IPS-NIHi7 (cell line): ENCODE results near the gene ARSG.
"Not testable (repeated sequence)": the region's sequence is repeated elsewhere in the genome, so short reads cannot be mapped to it uniquely, and the experiment has no call there.

Source experiments
- DNase-seq: peaks from one replicate; pipeline ENCODE4 v3.0.0; 2012; ENCODE audit warnings: mixed read lengths; ENCODE audit errors: extremely low spot score

Gene ARSG

DNA sequence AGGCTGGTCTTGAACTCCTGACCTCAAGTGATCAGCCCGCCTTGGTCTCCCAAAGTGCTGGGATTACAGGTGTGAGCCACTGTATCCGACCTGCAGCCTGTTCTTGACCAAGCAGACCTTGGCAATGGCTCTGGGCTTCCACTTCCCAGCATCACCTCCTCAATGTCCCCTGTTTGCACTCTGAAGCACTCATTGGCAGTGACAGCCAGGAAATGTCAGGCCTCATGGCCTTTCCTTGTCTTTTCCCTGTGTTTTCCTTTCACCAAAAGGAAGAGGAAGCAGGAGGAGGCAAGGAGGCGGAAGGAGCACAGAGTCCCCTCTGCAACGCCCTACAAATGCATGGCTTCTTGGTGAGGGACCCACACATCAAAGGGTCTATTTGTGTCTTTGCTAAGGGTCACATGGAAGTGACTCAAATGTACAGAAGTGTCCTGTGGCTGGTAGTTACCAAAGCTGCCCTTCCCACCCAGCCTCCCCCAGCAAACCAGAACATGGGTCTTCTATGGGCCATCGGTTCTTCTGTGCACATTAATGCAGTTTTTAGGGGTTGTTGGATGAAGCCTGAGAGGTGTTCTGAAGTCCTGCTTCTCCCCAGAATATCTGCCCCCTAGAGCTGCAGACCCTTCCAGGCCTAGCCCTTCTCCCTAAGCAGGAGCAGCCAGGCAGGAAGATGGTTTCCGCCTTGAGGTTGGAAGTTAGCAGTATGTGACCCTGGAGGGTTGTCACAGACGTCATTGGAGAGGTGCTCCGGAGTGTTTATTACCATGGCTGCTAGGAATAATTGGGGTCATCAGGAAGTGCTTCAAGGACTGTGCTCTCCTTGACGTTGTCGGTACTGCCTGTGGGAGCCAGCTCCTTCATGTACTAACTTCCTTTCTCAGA, 105.2 kb downstream of the ARSG start:
- DNase-seq, result no peak

GRCh38 chr17:68397108-68397536, 105.8 kb downstream of the ARSG start:
- no peak for DNase-seq

- DNase-seq, result peak; percentile 95
Measured at GRCh38 chr17:68398691-68399637, 107.7 kb downstream of the ARSG start.

DNA sequence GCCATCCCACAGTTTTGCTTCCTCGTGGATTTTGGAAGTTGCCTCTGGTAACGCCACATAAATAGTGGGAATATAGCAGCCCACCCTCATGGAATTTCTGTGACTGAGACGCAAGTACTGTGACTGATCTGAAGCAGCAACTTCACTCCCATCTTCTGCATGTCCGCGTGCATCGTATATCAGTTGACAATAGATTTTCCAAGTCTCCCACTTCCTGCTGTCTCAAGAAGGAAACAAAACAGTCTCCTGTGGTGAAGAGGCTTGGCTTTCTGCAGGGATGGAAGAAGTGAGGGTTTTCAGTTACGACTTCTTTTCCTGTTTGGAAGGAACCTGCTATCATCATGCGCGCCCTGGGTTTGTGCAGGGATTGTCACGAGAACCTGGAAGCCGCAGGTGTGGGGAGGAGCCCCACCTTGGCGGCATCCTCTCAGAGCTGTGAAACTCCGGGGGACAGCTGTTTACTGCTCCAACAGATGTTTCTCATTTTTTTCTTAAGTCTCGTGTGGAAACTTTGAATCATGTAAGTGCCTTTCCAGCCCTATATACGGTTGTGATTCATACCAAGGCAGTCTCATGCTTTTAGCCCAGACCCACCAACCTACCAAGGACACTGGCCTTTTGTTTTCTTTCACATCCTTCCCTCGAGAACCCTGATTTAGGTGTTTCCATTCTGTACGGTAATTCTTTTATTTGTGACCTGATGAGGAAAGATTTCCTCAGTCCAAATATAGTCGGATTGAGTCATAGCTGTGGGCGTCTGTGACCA, 108.5 kb downstream of the ARSG start:
- DNase-seq, result no peak

DNA sequence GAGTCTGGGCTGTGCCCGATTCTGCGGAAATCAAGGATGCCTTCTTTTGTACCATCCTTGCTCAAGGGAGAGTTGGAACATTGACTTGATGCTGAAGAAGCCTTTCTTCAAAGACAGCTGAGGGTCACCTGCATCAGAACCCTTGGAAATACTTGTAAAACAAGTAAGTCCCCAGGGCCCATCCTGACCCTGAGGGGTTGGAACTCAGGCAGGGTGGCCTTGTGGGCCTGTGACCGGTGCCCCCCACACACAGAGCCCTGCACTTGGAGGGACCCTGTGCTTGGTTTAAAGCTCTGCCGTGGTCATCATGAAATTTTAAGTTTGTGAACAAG, 109.1 kb downstream of the ARSG start:
- no peak for DNase-seq

- DNase-seq, result no peak
Measured at GRCh38 chr17:68401288-68401687, 110.0 kb downstream of the ARSG start.

DNA sequence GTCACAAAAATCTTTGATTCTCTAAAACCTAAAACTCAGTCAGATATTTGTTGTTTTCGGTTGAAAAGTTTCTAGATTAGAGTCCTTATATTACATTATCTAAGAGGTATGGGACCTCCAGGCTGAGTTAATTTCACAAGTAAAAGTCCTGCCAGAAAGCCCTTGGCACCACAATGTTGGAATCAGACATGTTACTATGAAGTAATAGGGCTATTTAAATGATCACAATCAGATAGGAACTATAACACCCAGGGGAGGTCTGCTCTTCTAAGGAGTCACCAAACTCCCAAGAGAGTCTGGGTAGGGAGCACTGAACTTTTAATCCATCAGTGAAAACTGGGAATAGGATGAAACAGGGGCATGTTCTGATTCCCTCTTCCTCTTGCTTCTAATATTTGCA, 111.8 kb downstream of the ARSG start:
- no peak for DNase-seq

DNA sequence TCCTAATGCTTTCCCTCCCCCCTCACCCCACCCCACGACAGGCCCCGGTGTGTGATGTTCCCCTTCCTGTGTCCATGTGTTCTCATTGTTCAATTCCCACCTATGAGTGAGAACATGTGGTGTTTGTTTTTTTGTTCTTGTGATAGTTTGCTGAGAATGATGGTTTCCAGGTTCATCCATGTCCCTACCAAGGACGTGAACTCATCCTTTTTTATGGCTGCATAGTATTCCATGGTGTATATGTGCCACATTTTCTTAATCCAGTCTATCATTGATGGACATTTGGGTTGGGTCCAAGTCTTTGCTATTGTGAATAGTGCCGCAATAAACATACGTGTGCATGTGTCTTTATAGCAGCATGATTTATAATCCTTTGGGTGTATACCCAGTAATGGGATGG, 112.5 kb downstream of the ARSG start:
- DNase-seq, result not testable (repeated sequence)

GRCh38 chr17:68407656-68408055, 116.4 kb downstream of the ARSG start:
- not testable (repeated sequence) for DNase-seq

DNA sequence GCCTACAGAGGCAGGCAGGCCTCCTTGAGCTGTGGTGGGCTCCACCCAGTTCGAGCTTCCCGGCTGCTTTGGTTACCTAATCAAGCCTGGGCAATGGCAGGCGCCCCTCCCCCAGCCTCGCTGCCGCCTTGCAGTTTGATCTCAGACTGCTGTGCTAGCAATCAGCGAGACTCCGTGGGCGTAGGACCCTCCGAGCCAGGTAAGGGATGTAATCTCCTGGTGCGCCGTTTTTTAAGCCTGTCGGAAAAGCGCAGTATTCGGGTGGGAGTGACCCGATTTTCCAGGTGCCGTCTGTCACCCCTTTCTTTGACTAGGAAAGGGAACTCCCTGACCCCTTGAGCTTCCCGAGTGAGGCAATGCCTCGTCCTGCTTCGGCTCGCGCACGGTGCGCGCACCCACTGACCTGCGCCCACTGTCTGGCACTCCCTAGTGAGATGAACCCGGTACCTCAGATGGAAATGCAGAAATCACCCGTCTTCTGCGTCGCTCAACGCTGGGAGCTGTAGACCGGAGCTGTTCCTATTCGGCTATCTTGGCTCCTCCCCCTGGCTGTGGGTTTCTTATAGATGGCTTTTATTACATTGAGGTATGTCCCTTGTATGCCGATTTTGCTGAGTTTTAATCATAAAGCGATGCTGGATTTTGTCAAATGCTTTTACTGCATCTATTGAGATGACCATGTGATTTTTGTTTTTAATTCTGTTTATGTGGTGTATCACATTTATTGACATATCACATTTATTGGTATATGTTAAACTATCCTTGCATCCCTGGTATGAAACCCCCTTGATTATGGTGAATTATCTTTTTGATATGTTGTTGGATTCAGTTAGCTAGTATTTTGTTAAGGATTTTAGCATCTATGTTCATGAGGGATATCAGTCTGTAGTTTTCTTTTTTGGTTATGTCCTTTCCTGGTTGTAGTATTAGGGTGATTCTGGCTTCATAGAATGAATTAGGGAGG, 122.6 kb downstream of the ARSG start:
- DNase-seq, result not testable (repeated sequence)

DNA sequence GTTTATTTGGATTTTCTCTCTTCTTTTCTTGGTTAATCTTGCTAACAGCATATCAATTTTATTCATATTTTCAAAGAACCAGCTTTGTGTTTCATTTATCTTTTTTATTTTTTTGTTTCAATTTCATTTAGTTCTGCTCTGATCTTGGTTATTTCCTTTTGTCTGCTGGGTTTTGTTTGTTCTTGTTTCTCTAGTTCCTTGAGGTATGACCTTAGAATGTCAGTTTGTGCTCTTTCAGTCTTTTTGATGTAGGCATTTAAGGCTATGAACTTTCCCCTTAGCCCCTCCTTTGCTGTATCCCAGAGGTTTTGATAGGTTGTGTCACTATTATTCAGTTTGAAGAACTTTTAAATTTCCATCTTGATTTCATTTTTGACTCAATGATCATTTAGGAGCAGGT, 123.6 kb downstream of the ARSG start:
- DNase-seq, result not testable (repeated sequence)

- DNase-seq, result no peak
Measured at GRCh38 chr17:68417317-68417716, 126.0 kb downstream of the ARSG start.

- no peak for DNase-seq
Measured at GRCh38 chr17:68418876-68419275, 127.6 kb downstream of the ARSG start.

DNA sequence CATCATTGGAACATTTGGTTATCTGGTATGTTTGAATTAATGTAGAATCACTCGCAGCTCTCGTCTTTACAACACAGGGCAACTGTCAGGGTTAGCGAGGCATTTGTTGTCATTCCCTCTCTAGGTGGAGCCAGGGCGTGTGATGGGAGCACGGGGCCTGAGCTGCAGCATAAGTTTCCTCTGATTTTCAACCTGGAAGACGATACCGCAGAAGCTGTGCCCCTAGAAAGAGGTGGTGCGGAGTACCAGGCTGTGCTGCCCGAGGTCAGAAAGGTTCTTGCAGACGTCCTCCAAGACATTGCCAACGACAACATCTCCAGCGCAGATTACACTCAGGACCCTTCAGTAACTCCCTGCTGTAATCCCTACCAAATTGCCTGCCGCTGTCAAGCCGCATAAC, 128.8 kb downstream of the ARSG start:
- no peak for DNase-seq

DNA sequence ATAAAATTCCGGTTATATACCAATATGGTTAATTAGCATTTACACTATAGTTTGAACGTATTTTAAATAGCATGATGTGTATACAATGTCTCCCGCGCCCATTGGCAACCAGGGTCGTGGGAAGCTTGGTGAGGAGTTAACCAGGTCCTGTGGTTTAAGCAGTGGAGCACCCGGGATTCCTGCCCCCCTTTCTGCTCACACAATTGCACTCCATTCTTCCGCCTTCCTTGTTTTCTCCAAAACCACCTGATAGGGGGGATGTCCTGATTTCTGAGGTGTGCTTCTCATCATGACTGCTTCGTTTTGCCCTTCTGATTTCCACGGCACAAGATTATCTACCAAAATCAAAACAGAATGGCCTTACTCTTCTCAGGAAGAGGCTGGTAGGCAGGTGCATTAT, 130.2 kb downstream of the ARSG start:
- DNase-seq, result no peak

- DNase-seq, result no peak
Measured at GRCh38 chr17:68422821-68423220, 131.5 kb downstream of the ARSG start.

GRCh38 chr17:68423251-68423650, 132.0 kb downstream of the ARSG start:
- no peak for DNase-seq

DNA sequence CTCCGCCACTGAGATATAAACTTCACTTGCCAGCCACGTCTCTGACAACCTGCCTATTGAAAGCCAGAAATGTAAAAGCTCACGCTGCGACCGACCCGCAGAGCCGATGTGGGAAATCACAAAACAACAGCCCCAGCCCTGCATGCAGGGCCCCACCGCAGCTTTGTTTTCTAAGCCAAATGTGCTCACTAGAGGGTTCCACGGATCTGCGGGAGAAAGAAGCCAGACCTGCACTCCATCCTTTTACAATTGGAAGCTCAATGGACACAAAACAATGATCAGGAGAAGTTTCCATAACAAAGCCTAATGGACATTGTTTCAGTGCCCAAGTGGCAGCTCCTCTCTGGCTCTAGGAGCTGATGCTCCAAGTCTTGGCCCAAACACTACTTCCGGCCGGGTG, 132.9 kb downstream of the ARSG start:
- DNase-seq, result no peak

- peak; percentile 53 for DNase-seq
Measured at GRCh38 chr17:68424861-68425260, 133.6 kb downstream of the ARSG start.

DNA sequence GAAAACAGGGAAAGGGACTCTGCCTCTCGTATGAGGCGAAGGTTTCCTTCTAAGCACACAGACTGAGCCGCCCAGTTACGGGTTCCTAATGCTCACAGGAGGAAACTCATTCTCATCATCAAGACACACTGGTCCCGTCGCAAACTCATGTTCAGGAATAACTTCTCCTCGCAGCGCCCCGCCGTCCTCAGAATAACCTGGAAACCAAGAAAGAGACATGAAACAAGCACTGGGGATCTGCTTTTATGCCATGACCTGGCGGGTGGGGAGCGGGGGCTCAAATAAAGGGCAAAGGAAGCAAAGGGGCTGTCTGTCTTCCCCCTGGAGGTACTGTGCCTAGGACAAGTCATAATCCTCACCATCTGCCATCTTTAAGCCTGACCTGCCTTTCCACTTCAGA, 134.7 kb downstream of the ARSG start:
- DNase-seq, result no peak

- DNase-seq, result no peak
Measured at GRCh38 chr17:68427575-68427974, 136.3 kb downstream of the ARSG start.
